ENCODE data around the gene CTNNA1. TPM values are rescaled to one million over a fixed set of nuclear protein-coding genes. Genes with fewer than 3 reads are reported as not detected.

Gene CTNNA1
- total and polyA plus RNA-seq, 9 of the 15 experiments (the other 6 are each of a cell fraction or from before 2014, with no cell fraction given) = 29.6 to 117 (median 89.1) TPM

DNA sequence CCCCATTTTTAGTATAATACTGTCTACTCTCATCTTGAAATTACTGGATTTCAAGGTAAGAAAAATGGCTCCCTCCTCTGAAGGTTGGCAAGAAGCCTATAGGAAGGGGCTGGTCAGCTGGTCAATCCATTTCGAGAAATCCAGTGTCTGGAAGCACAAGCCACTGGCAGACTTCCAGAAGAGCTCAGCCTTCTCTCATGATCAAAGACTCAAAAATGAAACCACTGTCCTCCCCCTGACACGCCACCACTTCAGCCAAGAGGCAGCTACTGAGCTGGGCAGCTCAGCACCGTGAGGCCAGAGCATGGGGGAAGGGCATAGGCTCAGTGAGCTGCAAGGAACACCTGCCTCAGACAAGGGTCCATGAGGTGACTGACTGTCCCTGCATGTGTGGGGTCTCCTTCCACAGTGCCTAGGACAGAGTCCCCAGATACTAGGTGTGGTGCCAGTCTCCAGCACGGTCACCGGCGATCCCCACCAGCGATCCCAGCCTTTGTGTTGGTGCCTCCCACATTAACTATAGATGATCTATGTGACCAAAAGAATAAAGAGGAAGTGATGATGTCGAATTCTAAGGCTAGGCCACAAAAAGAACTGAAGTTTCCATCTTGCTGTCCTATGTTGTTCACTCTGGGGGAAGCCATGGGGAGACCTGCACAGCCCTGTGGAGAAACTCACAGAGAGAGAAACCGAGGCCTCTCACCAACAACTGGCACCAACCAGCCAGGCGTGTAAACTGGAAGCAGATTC, 222.0 kb downstream of the CTNNA1 start (continued):
- TF ChIP-seq TSHZ1 (CRISPR knock-in tag; IDR thresholded peaks at IDR 0.05) (no peak), ZNF175 (CRISPR knock-in tag; IDR thresholded peaks at IDR 0.05; ENCODE audit: low read depth) (peak; percentile 78; the same call in 1 of the 2 replicates), MAZ (CRISPR knock-in tag; conservative IDR thresholded peaks at IDR 0.05 in 1 of 2, IDR thresholded peaks at IDR 0.05 in 1 of 2) (0 out of 4 replicates have a peak, but pooled peaks of 1 of the 2 experiments have one; percentile 34), TEAD1 (CRISPR knock-in tag; IDR thresholded peaks at IDR 0.05) (0 out of 4 replicates have a peak, but pooled peaks of 1 of the 2 experiments have one; percentile 15), ETV6 (IDR thresholded peaks at IDR 0.05; ENCODE audit: borderline replicate concordance in 1 of 2, low read depth in 2 of 2, low read length in 1 of 2) (no peak), ETV6 (CRISPR knock-in tag; IDR thresholded peaks at IDR 0.05; ENCODE audit: borderline replicate concordance) (no peak), NFIC (IDR thresholded peaks at IDR 0.05) (peak; percentile 74), SMAD2 (IDR thresholded peaks at IDR 0.05; ENCODE audit: low read depth, low read length) (no peak), MXD1 (CRISPR knock-in tag; IDR thresholded peaks at IDR 0.05; ENCODE audit: borderline replicate concordance, poor library complexity, severe bottlenecking) (no peak), MED1 (CRISPR knock-in tag; IDR thresholded peaks at IDR 0.05; ENCODE audit: borderline replicate concordance) (no peak), HNRNPK (IDR thresholded peaks at IDR 0.05; ENCODE audit: low read depth, low read length, poor library complexity, severe bottlenecking) (no peak), SFPQ (IDR thresholded peaks at IDR 0.05; ENCODE audit: low read depth, low read length) (no peak), RAD21 (CRISPR knock-in tag; conservative IDR thresholded peaks at IDR 0.05 in 1 of 2, IDR thresholded peaks at IDR 0.05 in 1 of 2) (no peak)
- TF ChIP-seq, protein P1, sequence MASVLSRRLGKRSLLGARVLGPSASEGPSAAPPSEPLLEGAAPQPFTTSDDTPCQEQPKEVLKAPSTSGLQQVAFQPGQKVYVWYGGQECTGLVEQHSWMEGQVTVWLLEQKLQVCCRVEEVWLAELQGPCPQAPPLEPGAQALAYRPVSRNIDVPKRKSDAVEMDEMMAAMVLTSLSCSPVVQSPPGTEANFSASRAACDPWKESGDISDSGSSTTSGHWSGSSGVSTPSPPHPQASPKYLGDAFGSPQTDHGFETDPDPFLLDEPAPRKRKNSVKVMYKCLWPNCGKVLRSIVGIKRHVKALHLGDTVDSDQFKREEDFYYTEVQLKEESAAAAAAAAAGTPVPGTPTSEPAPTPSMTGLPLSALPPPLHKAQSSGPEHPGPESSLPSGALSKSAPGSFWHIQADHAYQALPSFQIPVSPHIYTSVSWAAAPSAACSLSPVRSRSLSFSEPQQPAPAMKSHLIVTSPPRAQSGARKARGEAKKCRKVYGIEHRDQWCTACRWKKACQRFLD (CRISPR knock-in tag; IDR thresholded peaks at IDR 0.05) = peak; percentile 76; the same call in 1 of the 2 replicates
- TF ChIP-seq, protein P2, sequence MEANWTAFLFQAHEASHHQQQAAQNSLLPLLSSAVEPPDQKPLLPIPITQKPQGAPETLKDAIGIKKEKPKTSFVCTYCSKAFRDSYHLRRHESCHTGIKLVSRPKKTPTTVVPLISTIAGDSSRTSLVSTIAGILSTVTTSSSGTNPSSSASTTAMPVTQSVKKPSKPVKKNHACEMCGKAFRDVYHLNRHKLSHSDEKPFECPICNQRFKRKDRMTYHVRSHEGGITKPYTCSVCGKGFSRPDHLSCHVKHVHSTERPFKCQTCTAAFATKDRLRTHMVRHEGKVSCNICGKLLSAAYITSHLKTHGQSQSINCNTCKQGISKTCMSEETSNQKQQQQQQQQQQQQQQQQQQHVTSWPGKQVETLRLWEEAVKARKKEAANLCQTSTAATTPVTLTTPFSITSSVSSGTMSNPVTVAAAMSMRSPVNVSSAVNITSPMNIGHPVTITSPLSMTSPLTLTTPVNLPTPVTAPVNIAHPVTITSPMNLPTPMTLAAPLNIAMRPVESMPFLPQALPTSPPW (CRISPR knock-in tag; IDR thresholded peaks at IDR 0.05) = peak; percentile 50; the same call in 1 of the 2 replicates

Data from K562 (cell line).